HepG2 (cell line): ENCODE measurements around the gene DEPDC1. TPM values are rescaled to one million over a fixed set of nuclear protein-coding genes. Genes with fewer than 3 reads are reported as not detected.

Source experiments
- FOXA3 ChIP-seq: IDR thresholded peaks from 2 replicates; pipeline ENCODE4 v1.6.1; 2016; ENCODE audit warnings: missing genetic modification reagents, missing compliant biosample characterization
- JUND ChIP-seq: sonication (generic); formaldehyde crosslinking; IDR thresholded peaks from 2 replicates; pipeline ENCODE4 v1.8.0; 2022; ENCODE audit warnings: mild to moderate bottlenecking, missing genetic modification reagents
- KAT7 ChIP-seq: IDR thresholded peaks from 2 replicates; pipeline ENCODE4 v1.6.1; 2018; ENCODE audit warnings: borderline replicate concordance, missing compliant biosample characterization
- MYNN ChIP-seq: sonication (generic); formaldehyde crosslinking; IDR thresholded peaks from 2 replicates; pipeline ENCODE4 v1.4.0; 2020; ENCODE audit warnings: mild to moderate bottlenecking, low read depth, missing genetic modification reagents
- NFATC3 ChIP-seq: sonication (generic); formaldehyde crosslinking; IDR thresholded peaks from 2 replicates; pipeline ENCODE4 v1.5.1; 2020; ENCODE audit warnings: mild to moderate bottlenecking, missing genetic modification reagents
- POLR2AphosphoS5 ChIP-seq: IDR thresholded peaks from 2 replicates; pipeline ENCODE4 v1.6.1; 2012; ENCODE audit warnings: low read depth, low read length
- ZFP37 ChIP-seq: sonication (generic); formaldehyde crosslinking; IDR thresholded peaks from 2 replicates; pipeline ENCODE4 v1.4.0; 2020; ENCODE audit warnings: missing genetic modification reagents, borderline replicate concordance
- ZNF10 ChIP-seq: sonication (generic); formaldehyde crosslinking; IDR thresholded peaks from 2 replicates; pipeline ENCODE4 v1.4.0; 2020; ENCODE audit warnings: mild to moderate bottlenecking, low read depth, missing genetic modification reagents, borderline replicate concordance
- ZNF224 ChIP-seq: sonication (generic); formaldehyde crosslinking; IDR thresholded peaks from 2 replicates; pipeline ENCODE4 v1.5.0; 2020; ENCODE audit warnings: mild to moderate bottlenecking, missing genetic modification reagents
- ZNF749 ChIP-seq: sonication (generic); formaldehyde crosslinking; IDR thresholded peaks from 2 replicates; pipeline ENCODE4 v1.8.0; 2022; ENCODE audit warnings: mild to moderate bottlenecking, missing genetic modification reagents, moderate library complexity, borderline replicate concordance
- polyA plus RNA-seq, 8 experiments: library from polyadenylated mRNA; depleted of rRNA in 3 of 8; stranded (reverse) in 7 of 8; unstranded in 1 of 8; fragments of >200 nt; fragmentation: Illumina TruSeq in 4 of 8; extraction: Trizol in 4 of 8; gene quantifications; 2 replicates each; pipeline versions ENCODE4 v1.2.1 to v1.2.3, GENCODE V29; 2011 to 2016; ENCODE audit warnings: low read depth in 4 of 8, missing spikeins in 1 of 8, mixed read lengths in 1 of 8; ENCODE audit not compliant: insufficient read depth in 1 of 8
- total RNA-seq, 5 experiments: library from RNA; depleted of rRNA; stranded (reverse); fragments of >200 nt; fragmentation: Illumina TruSeq; extraction: Trizol; gene quantifications; 2 replicates each; pipeline ENCODE4 v1.2.3, GENCODE V29; 2016; ENCODE audit warnings: low read depth in 1 of 5
- TF ChIP-seq, protein P1 (sequence below): IDR thresholded peaks from 2 replicates; pipeline ENCODE4 v1.6.1; 2012; ENCODE audit warnings: low read depth, low read length, improper control_type of control experiment
- TF ChIP-seq, protein P2 (sequence below): sonication (generic); formaldehyde crosslinking; IDR thresholded peaks from 2 replicates; pipeline ENCODE4 v1.5.1; 2020; ENCODE audit warnings: missing genetic modification reagents, mild to moderate bottlenecking, borderline replicate concordance
- TF ChIP-seq, protein P3 (sequence below), 2 experiments: sonication (generic) in 1 of 2; formaldehyde crosslinking in 1 of 2; IDR thresholded peaks; 2 replicates each; pipeline versions ENCODE4 v1.6.1 to v1.9.0; 2014 to 2022; ENCODE audit warnings: antibody characterized with exemption in 1 of 2, borderline replicate concordance in 1 of 2, inconsistent platforms in 1 of 2, low read depth in 1 of 2, missing genetic modification reagents in 1 of 2
- TF ChIP-seq, protein P4 (sequence below): fragments of 450-650 bp; IDR thresholded peaks from 2 replicates; pipeline ENCODE4 v1.6.1; 2016
- TF ChIP-seq, protein P5 (sequence below): sonication (generic); formaldehyde crosslinking; IDR thresholded peaks from 2 replicates; pipeline ENCODE4 v1.5.1; 2020; ENCODE audit warnings: mild to moderate bottlenecking, moderate library complexity, missing genetic modification reagents

Gene DEPDC1
- total and polyA plus RNA-seq, 2 of the 13 experiments (the other 11 are each of a cell fraction or from before 2014, with no cell fraction given): 7.0 to 20.2 TPM

DNA sequence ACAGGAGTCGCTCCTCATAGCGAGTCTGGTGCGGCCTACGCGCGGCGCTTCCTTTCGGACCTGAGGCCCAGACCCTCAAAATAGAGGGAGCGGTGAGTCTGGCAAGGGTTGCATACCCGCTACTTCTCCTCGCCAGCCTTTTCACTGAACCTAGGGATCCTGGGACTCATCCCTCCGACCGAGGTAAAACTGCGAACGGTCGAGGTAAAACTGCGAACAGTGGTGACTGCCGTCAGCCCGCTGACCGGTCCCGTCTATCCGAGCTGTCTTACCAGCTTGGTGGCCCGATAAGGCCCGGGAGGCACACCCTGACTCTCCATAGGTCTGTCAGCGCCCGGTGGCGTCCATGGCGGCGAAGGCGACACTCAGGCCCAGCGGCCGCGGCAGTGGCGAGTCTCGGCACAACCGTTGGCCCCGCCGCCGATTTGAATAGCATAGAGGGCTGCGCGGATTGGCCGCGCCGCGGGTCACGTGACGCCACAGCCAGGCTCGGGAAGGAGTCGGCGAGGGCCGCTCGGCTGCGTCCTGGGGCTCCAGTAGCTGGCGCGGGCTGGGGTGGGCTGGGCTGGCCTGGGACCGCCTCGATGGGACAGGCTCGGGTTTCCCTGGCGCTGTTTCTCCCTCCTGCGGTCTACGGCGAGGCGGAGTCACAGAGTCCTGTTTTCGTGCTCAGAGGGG is at the start of gene DEPDC1 (continued):
- TF ChIP-seq NFATC3 (CRISPR knock-in tag) (no peak), MYNN (CRISPR knock-in tag) (no peak), ZFP37 (no peak), KAT7 (no peak), JUND (CRISPR knock-in tag) (no peak), ZNF10 (CRISPR knock-in tag) (no peak), FOXA3 (CRISPR knock-in tag) (no peak), ZNF749 (0 out of 2 replicates have a peak, but pooled peaks have one; percentile 70), ZNF224 (CRISPR knock-in tag) (no peak), POLR2AphosphoS5 (peak; percentile 63)
- TF ChIP-seq, protein P1, sequence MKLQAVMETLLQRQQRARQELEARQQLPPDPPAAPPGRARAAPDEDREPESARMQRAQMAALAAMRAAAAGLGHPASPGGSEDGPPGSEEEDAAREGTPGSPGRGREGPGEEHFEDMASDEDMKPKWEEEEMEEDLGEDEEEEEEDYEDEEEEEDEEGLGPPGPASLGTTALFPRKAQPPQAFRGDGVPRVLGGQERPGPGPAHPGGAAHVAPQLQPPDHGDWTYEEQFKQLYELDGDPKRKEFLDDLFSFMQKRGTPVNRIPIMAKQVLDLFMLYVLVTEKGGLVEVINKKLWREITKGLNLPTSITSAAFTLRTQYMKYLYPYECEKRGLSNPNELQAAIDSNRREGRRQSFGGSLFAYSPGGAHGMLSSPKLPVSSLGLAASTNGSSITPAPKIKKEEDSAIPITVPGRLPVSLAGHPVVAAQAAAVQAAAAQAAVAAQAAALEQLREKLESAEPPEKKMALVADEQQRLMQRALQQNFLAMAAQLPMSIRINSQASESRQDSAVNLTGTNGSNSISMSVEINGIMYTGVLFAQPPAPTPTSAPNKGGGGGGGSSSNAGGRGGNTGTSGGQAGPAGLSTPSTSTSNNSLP: no peak
- TF ChIP-seq, protein P2, sequence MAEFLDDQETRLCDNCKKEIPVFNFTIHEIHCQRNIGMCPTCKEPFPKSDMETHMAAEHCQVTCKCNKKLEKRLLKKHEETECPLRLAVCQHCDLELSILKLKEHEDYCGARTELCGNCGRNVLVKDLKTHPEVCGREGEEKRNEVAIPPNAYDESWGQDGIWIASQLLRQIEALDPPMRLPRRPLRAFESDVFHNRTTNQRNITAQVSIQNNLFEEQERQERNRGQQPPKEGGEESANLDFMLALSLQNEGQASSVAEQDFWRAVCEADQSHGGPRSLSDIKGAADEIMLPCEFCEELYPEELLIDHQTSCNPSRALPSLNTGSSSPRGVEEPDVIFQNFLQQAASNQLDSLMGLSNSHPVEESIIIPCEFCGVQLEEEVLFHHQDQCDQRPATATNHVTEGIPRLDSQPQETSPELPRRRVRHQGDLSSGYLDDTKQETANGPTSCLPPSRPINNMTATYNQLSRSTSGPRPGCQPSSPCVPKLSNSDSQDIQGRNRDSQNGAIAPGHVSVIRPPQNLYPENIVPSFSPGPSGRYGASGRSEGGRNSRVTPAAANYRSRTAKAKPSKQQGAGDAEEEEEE (CRISPR knock-in tag): no peak
- TF ChIP-seq, protein P3, sequence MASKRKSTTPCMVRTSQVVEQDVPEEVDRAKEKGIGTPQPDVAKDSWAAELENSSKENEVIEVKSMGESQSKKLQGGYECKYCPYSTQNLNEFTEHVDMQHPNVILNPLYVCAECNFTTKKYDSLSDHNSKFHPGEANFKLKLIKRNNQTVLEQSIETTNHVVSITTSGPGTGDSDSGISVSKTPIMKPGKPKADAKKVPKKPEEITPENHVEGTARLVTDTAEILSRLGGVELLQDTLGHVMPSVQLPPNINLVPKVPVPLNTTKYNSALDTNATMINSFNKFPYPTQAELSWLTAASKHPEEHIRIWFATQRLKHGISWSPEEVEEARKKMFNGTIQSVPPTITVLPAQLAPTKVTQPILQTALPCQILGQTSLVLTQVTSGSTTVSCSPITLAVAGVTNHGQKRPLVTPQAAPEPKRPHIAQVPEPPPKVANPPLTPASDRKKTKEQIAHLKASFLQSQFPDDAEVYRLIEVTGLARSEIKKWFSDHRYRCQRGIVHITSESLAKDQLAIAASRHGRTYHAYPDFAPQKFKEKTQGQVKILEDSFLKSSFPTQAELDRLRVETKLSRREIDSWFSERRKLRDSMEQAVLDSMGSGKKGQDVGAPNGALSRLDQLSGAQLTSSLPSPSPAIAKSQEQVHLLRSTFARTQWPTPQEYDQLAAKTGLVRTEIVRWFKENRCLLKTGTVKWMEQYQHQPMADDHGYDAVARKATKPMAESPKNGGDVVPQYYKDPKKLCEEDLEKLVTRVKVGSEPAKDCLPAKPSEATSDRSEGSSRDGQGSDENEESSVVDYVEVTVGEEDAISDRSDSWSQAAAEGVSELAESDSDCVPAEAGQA (IDR thresholded peaks at IDR 0.05; ENCODE audit: low read depth): no peak
- TF ChIP-seq, protein P3 (CRISPR knock-in tag; IDR thresholded peaks at IDR 0.05; ENCODE audit: borderline replicate concordance): no peak
- TF ChIP-seq, protein P4, sequence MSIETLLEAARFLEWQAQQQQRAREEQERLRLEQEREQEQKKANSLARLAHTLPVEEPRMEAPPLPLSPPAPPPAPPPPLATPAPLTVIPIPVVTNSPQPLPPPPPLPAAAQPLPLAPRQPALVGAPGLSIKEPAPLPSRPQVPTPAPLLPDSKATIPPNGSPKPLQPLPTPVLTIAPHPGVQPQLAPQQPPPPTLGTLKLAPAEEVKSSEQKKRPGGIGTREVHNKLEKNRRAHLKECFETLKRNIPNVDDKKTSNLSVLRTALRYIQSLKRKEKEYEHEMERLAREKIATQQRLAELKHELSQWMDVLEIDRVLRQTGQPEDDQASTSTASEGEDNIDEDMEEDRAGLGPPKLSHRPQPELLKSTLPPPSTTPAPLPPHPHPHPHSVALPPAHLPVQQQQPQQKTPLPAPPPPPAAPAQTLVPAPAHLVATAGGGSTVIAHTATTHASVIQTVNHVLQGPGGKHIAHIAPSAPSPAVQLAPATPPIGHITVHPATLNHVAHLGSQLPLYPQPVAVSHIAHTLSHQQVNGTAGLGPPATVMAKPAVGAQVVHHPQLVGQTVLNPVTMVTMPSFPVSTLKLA: peak; percentile 32; the same call in 1 of the 2 replicates
- TF ChIP-seq, protein P5, sequence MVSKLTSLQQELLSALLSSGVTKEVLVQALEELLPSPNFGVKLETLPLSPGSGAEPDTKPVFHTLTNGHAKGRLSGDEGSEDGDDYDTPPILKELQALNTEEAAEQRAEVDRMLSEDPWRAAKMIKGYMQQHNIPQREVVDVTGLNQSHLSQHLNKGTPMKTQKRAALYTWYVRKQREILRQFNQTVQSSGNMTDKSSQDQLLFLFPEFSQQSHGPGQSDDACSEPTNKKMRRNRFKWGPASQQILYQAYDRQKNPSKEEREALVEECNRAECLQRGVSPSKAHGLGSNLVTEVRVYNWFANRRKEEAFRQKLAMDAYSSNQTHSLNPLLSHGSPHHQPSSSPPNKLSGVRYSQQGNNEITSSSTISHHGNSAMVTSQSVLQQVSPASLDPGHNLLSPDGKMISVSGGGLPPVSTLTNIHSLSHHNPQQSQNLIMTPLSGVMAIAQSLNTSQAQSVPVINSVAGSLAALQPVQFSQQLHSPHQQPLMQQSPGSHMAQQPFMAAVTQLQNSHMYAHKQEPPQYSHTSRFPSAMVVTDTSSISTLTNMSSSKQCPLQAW (CRISPR knock-in tag): peak; percentile 64
